Neural progenitor cell (in vitro differentiated cells): ENCODE measurements around the gene MATN1. TPM values are rescaled to one million over a fixed set of nuclear protein-coding genes. Genes with fewer than 3 reads are reported as not detected.

Experiments
- DNase-seq: peaks from one replicate; pipeline ENCODE4 v3.0.0-alpha.2; 2016; ENCODE audit warnings: low spot score
- H2AFZ ChIP-seq: fragments of 200-600 bp; sonication (generic); replicated peaks from 2 replicates; pipeline ENCODE4 v1.6.1; 2016; ENCODE audit warnings: antibody characterized with exemption
- H3F3A ChIP-seq: fragments of 200-600 bp; sonication (generic); 2 replicates; pipeline ENCODE4 v1.6.1; 2016; ENCODE audit warnings: antibody characterized with exemption, low read depth
- H3K27ac ChIP-seq: fragments of 200-600 bp; sonication (generic); 2 replicates; pipeline ENCODE4 v1.5.1; 2016; ENCODE audit warnings: mild to moderate bottlenecking
- H3K27me3 ChIP-seq: fragments of 200-600 bp; sonication (generic); 2 replicates; pipeline ENCODE4 v1.6.1; 2016; ENCODE audit warnings: mild to moderate bottlenecking, moderate library complexity
- H3K36me3 ChIP-seq: fragments of 200-600 bp; sonication (generic); 2 replicates; pipeline ENCODE4 v1.5.1; 2016
- H3K4me1 ChIP-seq: fragments of 200-600 bp; sonication (generic); 2 replicates; pipeline ENCODE4 v1.6.1; 2016; ENCODE audit warnings: mixed run types
- H3K4me2 ChIP-seq: fragments of 200-600 bp; sonication (generic); 2 replicates; pipeline ENCODE4 v1.6.1; 2016
- H3K4me3 ChIP-seq: fragments of 200-600 bp; sonication (generic); 2 replicates; pipeline ENCODE4 v1.5.1; 2016
- H3K79me2 ChIP-seq: fragments of 200-600 bp; sonication (generic); 2 replicates; pipeline ENCODE4 v1.6.1; 2016; ENCODE audit warnings: low read depth
- H3K9ac ChIP-seq: fragments of 200-600 bp; sonication (generic); 2 replicates; pipeline ENCODE4 v1.6.1; 2016
- H3K9me3 ChIP-seq: fragments of 200-600 bp; sonication (generic); 2 replicates; pipeline ENCODE4 v1.5.1; 2016; ENCODE audit warnings: low read depth
- H4K20me1 ChIP-seq: fragments of 200-600 bp; sonication (generic); 2 replicates; pipeline ENCODE4 v1.6.1; 2016; ENCODE audit warnings: low read depth
- H3K27ac Mint-ChIP-seq: 3 replicates; pipeline ENCODE4 v1.8.0; 2021; ENCODE audit warnings: mixed read lengths
- H3K27me3 Mint-ChIP-seq: 2 replicates; pipeline ENCODE4 v1.8.0; 2022; ENCODE audit warnings: low read depth, mild to moderate bottlenecking, inconsistent platforms, moderate library complexity, mixed read lengths; ENCODE audit not compliant: insufficient read depth
- H3K36me3 Mint-ChIP-seq: 3 replicates; pipeline ENCODE4 v1.8.0; 2021; ENCODE audit warnings: mixed read lengths
- H3K4me1 Mint-ChIP-seq: 3 replicates; pipeline ENCODE4 v1.8.0; 2021; ENCODE audit warnings: mixed read lengths
- H3K4me3 Mint-ChIP-seq: 3 replicates; pipeline ENCODE4 v1.8.0; 2021; ENCODE audit warnings: mild to moderate bottlenecking, moderate library complexity, mixed read lengths
- H3K9me3 Mint-ChIP-seq: 3 replicates; pipeline ENCODE4 v1.8.0; 2020; ENCODE audit warnings: mixed read lengths
- CTCF ChIP-seq: fragments of 200-600 bp; sonication (generic); IDR thresholded peaks from 2 replicates; pipeline ENCODE4 v1.5.1; 2017; ENCODE audit warnings: antibody characterized with exemption, mild to moderate bottlenecking
- EZH2 ChIP-seq: fragments of 200-600 bp; sonication (generic); IDR thresholded peaks from 2 replicates; pipeline ENCODE4 v1.6.1; 2017; ENCODE audit warnings: antibody characterized with exemption, mild to moderate bottlenecking, moderate library complexity
- EZH2phosphoT487 ChIP-seq: fragments of 200-600 bp; sonication (generic); IDR thresholded peaks from 2 replicates; pipeline ENCODE4 v1.6.1; 2017; ENCODE audit warnings: antibody characterized with exemption
- total RNA-seq: library from RNA; depleted of rRNA; stranded (reverse); fragments of >200 nt; gene quantifications from 2 replicates; pipeline ENCODE4 v1.2.3, GENCODE V29; 2015; ENCODE audit warnings: low replicate concordance

MATN1 gene
- total RNA-seq, 1 donor from 2014 or later, result not detected

- Mint-ChIP-seq H3K4me1 (peaks cover 48% of the 10 kb centered on the region), H3K27me3 (peaks cover 7% of the 10 kb centered on the region), H3K9me3 (no peaks in the 10 kb centered on the region)
These were observed 7.1 kb upstream of the MATN1 start for GRCh38 chr1:30730346-30731108.

GRCh38 chr1:30729901-30730300 is 6.5 kb upstream of the MATN1 start:
- Histone ChIP-seq H3K9ac (no peak overlapping the region), H3K27ac (no peak overlapping the region), H3K79me2 (no peaks in the 10 kb centered on the region), H2AFZ (no peak overlapping the region), H3K4me1 (peaks cover 18% of the 10 kb centered on the region), H3K27me3 (no peaks in the 10 kb centered on the region), H3K4me2 (no peak overlapping the region), H4K20me1 (no peaks in the 10 kb centered on the region), H3K4me3 (no peak overlapping the region), H3F3A (no peaks in the 10 kb centered on the region), H3K9me3 (no peaks in the 10 kb centered on the region), H3K36me3 (no peaks in the 10 kb centered on the region)
- Mint-ChIP-seq H3K27ac (no peak overlapping the region), H3K9me3 (no peaks in the 10 kb centered on the region), H3K4me3 (no peak overlapping the region), H3K36me3 (no peaks in the 10 kb centered on the region), H3K4me1 (peaks cover 51% of the 10 kb centered on the region), H3K27me3 (peaks cover 12% of the 10 kb centered on the region)
- DNase-seq, result no peak
- TF ChIP-seq EZH2phosphoT487, result no peak

More at GRCh38 chr1:30730346-30731108, 7.1 kb upstream of the MATN1 start:
- Histone ChIP-seq H3F3A (no peaks in the 10 kb centered on the region), H3K27me3 (no peaks in the 10 kb centered on the region), H3K9ac (no peak overlapping the region), H4K20me1 (no peaks in the 10 kb centered on the region), H3K36me3 (no peaks in the 10 kb centered on the region), H3K4me3 (no peak overlapping the region), H3K4me2 (no peak overlapping the region), H2AFZ (no peak overlapping the region), H3K79me2 (no peaks in the 10 kb centered on the region), H3K4me1 (peaks cover 18% of the 10 kb centered on the region), H3K9me3 (no peaks in the 10 kb centered on the region), H3K27ac (no peak overlapping the region)
- H3K36me3 Mint-ChIP-seq, result no peaks in the 10 kb centered on the region
- DNase-seq, result no peak
- peak overlapping the region; percentile 24 for H3K27ac Mint-ChIP-seq
- TF ChIP-seq EZH2, result no peak
- TF ChIP-seq EZH2phosphoT487, result no peak
- no peak for TF ChIP-seq CTCF
- no peak overlapping the region for H3K4me3 Mint-ChIP-seq

DNA sequence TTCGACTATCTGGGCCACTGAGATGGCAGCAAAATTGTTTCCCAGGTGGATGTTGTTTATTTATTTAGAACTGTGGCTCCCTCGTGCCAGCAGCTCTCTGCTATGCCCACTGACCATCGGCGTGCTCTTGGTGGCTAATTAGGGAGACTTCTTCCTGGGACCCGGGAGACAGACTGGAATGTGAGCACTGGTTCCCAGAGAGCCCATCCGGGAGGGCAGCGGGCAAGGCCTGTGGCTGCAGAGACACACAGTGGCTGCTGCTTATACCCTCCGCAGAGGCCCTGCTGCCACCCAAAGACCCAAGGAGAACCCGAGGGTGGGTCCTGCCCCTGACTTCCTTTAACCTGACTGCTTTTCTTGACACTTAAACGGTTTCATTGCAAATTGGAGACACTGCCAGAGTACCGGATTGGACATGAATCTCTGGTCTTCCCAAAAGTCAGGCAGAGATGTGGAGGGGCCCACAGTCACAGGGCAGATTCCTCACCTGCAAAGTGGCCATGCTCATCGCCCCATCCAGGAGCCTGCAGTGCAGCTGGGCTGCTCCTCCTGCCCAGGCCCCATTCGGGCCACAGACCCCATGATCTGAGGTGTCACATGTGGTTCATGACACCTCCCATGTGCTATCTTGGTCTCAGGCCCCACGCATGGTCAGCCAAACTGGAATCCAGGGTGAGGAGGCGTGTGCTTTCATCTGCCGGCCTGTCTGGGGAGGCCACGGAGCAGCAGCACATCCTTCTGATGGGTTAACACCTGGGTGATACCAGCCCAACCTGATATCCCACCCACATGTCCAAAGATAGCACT is 5.7 kb upstream of the MATN1 start:
- H3K27ac ChIP-seq, result no peak overlapping the region
- Mint-ChIP-seq H3K9me3 (no peaks in the 10 kb centered on the region), H3K36me3 (no peaks in the 10 kb centered on the region), H3K27ac (peak overlapping the region; percentile 42), H3K4me3 (no peak overlapping the region), H3K27me3 (peaks cover 16% of the 10 kb centered on the region), H3K4me1 (peaks cover 51% of the 10 kb centered on the region)
- H3K9me3 ChIP-seq, result no peaks in the 10 kb centered on the region
- no peaks in the 10 kb centered on the region for H3K27me3 ChIP-seq
- no peaks in the 10 kb centered on the region for H3F3A ChIP-seq
- TF ChIP-seq EZH2 (no peak), EZH2phosphoT487 (no peak), CTCF (no peak)
- no peaks in the 10 kb centered on the region for H4K20me1 ChIP-seq
- no peaks in the 10 kb centered on the region for H3K79me2 ChIP-seq
- H3K4me3 ChIP-seq, result no peak overlapping the region
- peaks cover 18% of the 10 kb centered on the region for H3K4me1 ChIP-seq
- no peak overlapping the region for H3K9ac ChIP-seq
- no peak overlapping the region for H2AFZ ChIP-seq
- no peaks in the 10 kb centered on the region for H3K36me3 ChIP-seq
- no peak overlapping the region for H3K4me2 ChIP-seq
- no peak for DNase-seq
